ENCODE results near the gene SRPRB.

SRPRB gene

DNA sequence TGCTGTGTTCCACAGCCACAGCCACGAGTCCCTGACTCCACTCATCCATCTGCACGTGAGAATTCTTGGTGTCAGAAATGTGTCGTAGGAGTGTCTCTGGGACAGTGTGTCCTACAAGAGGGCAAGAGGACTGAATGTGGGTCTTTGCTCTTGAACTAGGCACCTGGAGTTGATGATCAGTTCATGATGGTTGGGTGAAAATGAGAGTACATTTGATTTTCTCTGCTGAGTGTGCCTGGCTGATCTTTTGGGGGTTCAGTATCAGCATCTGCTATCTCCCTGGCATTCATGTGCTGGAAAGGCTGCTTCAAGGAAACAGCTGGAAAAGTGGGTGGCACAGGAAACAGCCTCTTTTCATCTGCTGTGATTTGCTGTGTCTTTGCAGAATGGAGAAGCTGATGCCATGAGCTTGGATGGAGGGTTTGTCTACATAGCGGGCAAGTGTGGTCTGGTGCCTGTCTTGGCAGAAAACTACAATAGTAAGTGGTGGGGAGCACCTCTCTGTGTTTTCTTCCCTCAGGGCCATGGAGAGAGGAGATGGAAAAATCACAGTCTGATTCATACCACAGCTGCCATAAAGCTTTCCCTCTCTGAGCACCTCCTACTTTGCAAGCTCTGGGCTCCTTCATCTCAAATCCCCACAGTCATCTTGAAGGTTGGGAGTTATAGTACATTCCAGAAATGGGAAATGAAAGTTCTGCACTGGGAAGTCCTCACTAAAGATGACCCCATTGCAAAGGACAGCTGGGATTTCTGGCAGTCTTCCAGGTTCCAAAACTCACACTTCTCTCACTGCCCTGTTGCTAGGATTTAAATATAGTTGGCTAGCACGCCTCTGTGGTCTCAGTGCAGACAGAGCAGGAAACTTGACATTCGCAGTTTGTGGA is 41.6 kb upstream of the SRPRB start:
- TF ChIP-seq, protein P1, sequence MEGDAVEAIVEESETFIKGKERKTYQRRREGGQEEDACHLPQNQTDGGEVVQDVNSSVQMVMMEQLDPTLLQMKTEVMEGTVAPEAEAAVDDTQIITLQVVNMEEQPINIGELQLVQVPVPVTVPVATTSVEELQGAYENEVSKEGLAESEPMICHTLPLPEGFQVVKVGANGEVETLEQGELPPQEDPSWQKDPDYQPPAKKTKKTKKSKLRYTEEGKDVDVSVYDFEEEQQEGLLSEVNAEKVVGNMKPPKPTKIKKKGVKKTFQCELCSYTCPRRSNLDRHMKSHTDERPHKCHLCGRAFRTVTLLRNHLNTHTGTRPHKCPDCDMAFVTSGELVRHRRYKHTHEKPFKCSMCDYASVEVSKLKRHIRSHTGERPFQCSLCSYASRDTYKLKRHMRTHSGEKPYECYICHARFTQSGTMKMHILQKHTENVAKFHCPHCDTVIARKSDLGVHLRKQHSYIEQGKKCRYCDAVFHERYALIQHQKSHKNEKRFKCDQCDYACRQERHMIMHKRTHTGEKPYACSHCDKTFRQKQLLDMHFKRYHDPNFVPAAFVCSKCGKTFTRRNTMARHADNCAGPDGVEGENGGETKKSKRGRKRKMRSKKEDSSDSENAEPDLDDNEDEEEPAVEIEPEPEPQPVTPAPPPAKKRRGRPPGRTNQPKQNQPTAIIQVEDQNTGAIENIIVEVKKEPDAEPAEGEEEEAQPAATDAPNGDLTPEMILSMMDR (IDR thresholded peaks at IDR 0.05; ENCODE audit: unreplicated experiment in 3 of 3): no peak
- Mint-ChIP-seq H3K4me1 (peaks cover 18% of the 10 kb centered on the region), H3K27me3 (ENCODE audit: low read depth) (peaks cover 10% of the 10 kb centered on the region), H3K9me3 (no peaks in the 10 kb centered on the region), H3K27ac (peak overlapping the region; percentile 16 to 82 (median 56)), H3K36me3 (ENCODE audit: low read depth) (no peaks in the 10 kb centered on the region), H3K4me3 (no peak overlapping the region)

DNA sequence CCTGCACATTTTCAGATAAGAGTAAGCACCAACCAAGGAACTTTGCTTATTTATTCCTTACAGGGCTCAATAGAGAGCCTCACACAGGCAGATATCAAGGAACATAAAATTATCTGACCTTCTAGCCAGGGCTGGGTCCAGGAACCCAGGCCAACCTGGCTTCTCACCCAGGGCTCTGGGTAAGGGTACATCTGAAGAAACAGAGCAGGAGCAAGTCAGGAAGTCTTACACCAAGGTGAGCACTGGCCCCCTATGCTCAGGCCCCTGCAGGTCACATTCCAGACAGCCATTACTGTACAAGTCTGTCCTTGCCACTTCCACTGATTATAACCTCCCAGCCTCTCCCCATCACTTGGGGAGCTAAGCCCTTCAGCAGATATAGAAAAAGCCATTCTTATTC is 40.4 kb upstream of the SRPRB start:
- TF ChIP-seq, protein P1 (IDR thresholded peaks at IDR 0.05; ENCODE audit: unreplicated experiment in 3 of 3): no peak
- Mint-ChIP-seq H3K27me3 (ENCODE audit: low read depth) (peaks cover 10% of the 10 kb centered on the region), H3K9me3 (no peaks in the 10 kb centered on the region), H3K4me1 (peaks cover 18% of the 10 kb centered on the region), H3K27ac (no peak overlapping the region), H3K4me3 (no peak overlapping the region), H3K36me3 (ENCODE audit: low read depth) (no peaks in the 10 kb centered on the region)

DNA sequence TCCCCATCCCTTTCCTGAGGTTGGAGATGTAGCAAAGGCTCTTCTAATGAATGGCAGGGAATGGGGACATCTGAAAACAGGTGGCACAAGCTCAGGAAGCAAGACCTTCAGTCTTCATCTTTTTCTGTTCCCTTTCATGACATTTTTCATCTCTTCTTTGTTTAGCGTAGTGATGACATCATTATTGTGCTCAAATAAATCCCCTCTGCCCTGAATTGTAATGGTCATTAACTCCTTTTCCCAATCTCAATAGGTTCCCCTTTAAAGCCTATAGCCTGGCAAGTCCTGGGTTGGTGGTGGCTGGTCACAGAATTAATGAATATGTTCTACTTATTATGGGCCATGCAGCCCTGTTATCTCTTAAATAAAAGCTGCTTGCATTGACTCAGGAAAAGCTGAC is 38.0 kb upstream of the SRPRB start:
- Mint-ChIP-seq H3K27ac (no peak overlapping the region), H3K9me3 (no peaks in the 10 kb centered on the region), H3K27me3 (ENCODE audit: low read depth) (peaks cover 10% of the 10 kb centered on the region), H3K36me3 (ENCODE audit: low read depth) (no peaks in the 10 kb centered on the region), H3K4me3 (no peak overlapping the region), H3K4me1 (peaks cover 18% of the 10 kb centered on the region)
- TF ChIP-seq, protein P1 (IDR thresholded peaks at IDR 0.05; ENCODE audit: unreplicated experiment in 3 of 3): no peak

DNA sequence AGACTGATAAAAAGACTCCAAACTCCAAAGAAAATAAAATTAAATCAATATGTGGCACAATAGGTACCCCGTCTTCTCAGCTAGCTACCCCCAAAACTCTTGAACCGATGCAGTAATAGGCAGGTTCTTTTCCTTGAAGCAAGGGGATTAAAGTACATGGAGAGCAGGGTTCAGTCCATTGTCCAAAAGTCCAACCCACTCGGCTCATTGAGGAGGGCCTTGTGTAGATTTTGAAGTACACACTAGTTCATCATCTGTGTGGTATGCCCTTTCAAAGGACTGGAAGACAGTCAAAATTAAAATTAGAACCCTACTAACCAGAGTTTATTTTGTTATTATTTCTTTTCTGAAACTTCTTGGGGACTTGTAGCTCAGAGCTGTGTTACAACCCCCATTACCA is 36.1 kb upstream of the SRPRB start:
- Mint-ChIP-seq H3K4me1 (peaks cover 6% of the 10 kb centered on the region), H3K4me3 (no peak overlapping the region), H3K36me3 (ENCODE audit: low read depth) (no peaks in the 10 kb centered on the region), H3K9me3 (no peaks in the 10 kb centered on the region), H3K27me3 (ENCODE audit: low read depth) (no peaks in the 10 kb centered on the region), H3K27ac (no peak overlapping the region)
- TF ChIP-seq, protein P1 (IDR thresholded peaks at IDR 0.05; ENCODE audit: unreplicated experiment in 3 of 3): no peak

DNA sequence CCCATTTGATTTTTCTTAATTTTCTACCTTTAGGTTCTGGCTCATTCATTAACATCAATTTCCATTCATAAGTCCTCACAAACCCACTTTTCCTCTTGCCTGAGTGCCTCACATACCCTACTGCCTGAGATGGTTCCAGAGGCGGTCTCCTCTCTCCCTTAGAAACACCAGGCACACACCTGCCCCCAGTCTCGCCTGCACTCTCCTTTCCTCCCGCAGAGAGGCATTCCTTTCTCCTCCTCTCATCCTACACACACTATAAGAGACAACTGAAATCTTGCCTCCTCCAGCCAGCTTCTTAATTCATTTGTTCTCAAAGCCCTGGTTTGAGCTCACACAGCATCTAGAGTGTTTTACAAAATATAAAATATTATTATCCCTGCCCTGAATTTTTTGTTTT is 31.9 kb upstream of the SRPRB start:
- H3K27me3 Mint-ChIP-seq (ENCODE audit: low read depth): peaks cover 4% of the 10 kb centered on the region
- TF ChIP-seq, protein P1 (IDR thresholded peaks at IDR 0.05; ENCODE audit: unreplicated experiment in 3 of 3): no peak
- no peaks in the 10 kb centered on the region for H3K4me1 Mint-ChIP-seq
- no peaks in the 10 kb centered on the region for H3K9me3 Mint-ChIP-seq
- no peak overlapping the region for H3K27ac Mint-ChIP-seq
- H3K4me3 Mint-ChIP-seq: no peak overlapping the region
- H3K36me3 Mint-ChIP-seq (ENCODE audit: low read depth): no peaks in the 10 kb centered on the region

DNA sequence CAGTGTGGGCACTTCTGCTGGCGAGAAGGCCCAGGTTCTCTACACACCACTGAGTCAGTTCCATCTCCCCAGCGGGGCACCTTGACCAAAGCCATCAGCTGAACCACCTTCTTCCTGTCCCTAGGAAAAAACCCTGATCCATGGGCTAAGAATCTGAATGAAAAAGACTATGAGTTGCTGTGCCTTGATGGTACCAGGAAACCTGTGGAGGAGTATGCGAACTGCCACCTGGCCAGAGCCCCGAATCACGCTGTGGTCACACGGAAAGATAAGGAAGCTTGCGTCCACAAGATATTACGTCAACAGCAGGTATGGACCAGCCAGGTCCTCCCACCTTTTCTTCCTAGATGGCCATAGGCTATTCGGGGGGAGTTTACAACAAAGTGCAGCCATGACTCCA is 30.3 kb upstream of the SRPRB start:
- no peak overlapping the region for H3K27ac Mint-ChIP-seq
- peaks cover 15% of the 10 kb centered on the region for H3K27me3 Mint-ChIP-seq (ENCODE audit: low read depth)
- no peak overlapping the region for H3K4me3 Mint-ChIP-seq
- H3K4me1 Mint-ChIP-seq: no peaks in the 10 kb centered on the region
- H3K36me3 Mint-ChIP-seq (ENCODE audit: low read depth): no peaks in the 10 kb centered on the region
- TF ChIP-seq, protein P1 (IDR thresholded peaks at IDR 0.05; ENCODE audit: unreplicated experiment in 3 of 3): no peak
- no peaks in the 10 kb centered on the region for H3K9me3 Mint-ChIP-seq

All from nephron (organoid).